ENCODE measurements around the gene ITPR3.

GRCh38 chr6:33631971-33632557 lies 10.9 kb downstream of the ITPR3 start:
- TF ChIP-seq CTCF (IDR thresholded peaks at IDR 0.05 in 8 of 11, conservative IDR thresholded peaks at IDR 0.05 in 3 of 11): no peak
- no peak for TF ChIP-seq POLR2A (IDR thresholded peaks at IDR 0.05)
- TF ChIP-seq POLR2AphosphoS5 (IDR thresholded peaks at IDR 0.05): no peak

Measured in spleen (tissue), 7 donors.